ENCODE measurements around the gene ETNPPL.

ETNPPL gene

DNA sequence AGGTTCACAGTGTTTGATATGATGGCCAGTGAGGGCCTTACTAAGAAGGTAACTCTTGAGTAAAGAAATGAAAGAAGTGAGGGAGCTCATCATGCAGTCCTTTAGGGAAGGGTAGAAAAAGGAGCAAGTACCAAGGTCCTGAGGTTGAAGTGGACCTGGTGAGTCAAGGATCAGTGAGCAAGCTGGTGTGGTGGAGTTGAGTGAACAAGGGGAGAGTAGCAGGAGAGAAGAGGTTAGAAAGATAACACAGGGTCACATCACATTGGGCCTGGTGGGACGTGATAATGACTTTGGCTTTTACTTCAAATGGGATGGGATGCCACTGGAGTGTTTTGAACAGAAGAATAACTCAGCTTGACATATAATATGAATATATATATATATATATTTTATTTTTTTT, 67.8 kb downstream of the ETNPPL start:
- H3K9me3 ChIP-seq (ENCODE audit: low read length) = no peaks in the 10 kb centered on the region
- H3K27ac ChIP-seq (ENCODE audit: low read depth, low read length) = no peak overlapping the region
- H3K9ac ChIP-seq (ENCODE audit: low read length) = no peak overlapping the region
- no peaks in the 10 kb centered on the region for H3K36me3 ChIP-seq (ENCODE audit: insufficient read depth, low read length)
- no peaks in the 10 kb centered on the region for H3K4me1 ChIP-seq (ENCODE audit: insufficient read depth, low read length)
- H3K4me3 ChIP-seq (ENCODE audit: low read depth in 1 of 2, low read length in 2 of 2) = no peak overlapping the region
- no peaks in the 10 kb centered on the region for H3K27me3 ChIP-seq (ENCODE audit: control insufficient read depth in 1 of 2, insufficient read depth in 2 of 2, low read length in 2 of 2)

DNA sequence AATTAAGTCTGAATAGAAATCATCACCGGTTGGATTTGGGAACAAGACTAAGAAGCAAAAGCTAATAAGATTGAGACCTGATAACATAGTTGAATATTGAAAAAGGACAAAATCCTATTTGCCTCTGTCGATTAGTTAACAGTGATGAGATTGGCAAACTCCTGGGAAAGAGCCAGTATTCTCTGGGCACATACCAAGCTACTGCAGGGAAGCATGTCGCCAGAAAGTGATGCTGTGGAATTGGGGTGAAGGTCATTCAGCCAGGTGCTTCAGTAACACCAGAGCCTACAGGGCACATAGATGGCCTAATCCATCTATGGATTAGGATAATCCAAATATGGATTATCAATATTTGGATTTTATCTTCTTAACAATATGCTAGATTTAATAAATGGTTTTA, 68.4 kb downstream of the ETNPPL start:
- no peaks in the 10 kb centered on the region for H3K27me3 ChIP-seq (ENCODE audit: control insufficient read depth in 1 of 2, insufficient read depth in 2 of 2, low read length in 2 of 2)
- no peaks in the 10 kb centered on the region for H3K4me1 ChIP-seq (ENCODE audit: insufficient read depth, low read length)
- no peaks in the 10 kb centered on the region for H3K36me3 ChIP-seq (ENCODE audit: insufficient read depth, low read length)
- no peak overlapping the region for H3K4me3 ChIP-seq (ENCODE audit: low read depth in 1 of 2, low read length in 2 of 2)
- no peak overlapping the region for H3K9ac ChIP-seq (ENCODE audit: low read length)
- no peak overlapping the region for H3K27ac ChIP-seq (ENCODE audit: low read depth, low read length)
- no peaks in the 10 kb centered on the region for H3K9me3 ChIP-seq (ENCODE audit: low read length)

DNA sequence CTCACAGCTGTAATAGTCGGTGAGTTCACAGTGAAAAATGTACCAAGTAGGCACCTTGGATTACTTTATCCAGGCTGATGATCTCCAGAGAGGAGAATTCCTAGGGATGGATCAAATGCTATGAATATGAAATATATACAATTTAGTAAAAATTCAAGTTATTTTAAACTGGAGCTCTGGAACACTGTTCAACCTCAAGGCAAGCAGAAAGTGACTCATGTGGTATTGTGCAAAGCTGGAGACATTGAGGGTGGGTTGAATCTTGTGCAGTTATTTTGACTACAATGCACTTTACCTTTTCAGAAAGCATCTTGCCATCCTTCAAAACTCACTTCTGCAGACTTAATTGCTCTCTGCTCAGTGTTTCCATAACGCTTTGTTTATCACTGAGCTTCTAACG, 69.0 kb downstream of the ETNPPL start:
- Histone ChIP-seq H3K36me3 (ENCODE audit: insufficient read depth, low read length) (no peaks in the 10 kb centered on the region), H3K27ac (ENCODE audit: low read depth, low read length) (no peak overlapping the region), H3K9me3 (ENCODE audit: low read length) (no peaks in the 10 kb centered on the region), H3K4me3 (ENCODE audit: low read depth in 1 of 2, low read length in 2 of 2) (no peak overlapping the region), H3K4me1 (ENCODE audit: insufficient read depth, low read length) (no peaks in the 10 kb centered on the region), H3K9ac (ENCODE audit: low read length) (no peak overlapping the region), H3K27me3 (ENCODE audit: control insufficient read depth in 1 of 2, insufficient read depth in 2 of 2, low read length in 2 of 2) (no peaks in the 10 kb centered on the region)

DNA sequence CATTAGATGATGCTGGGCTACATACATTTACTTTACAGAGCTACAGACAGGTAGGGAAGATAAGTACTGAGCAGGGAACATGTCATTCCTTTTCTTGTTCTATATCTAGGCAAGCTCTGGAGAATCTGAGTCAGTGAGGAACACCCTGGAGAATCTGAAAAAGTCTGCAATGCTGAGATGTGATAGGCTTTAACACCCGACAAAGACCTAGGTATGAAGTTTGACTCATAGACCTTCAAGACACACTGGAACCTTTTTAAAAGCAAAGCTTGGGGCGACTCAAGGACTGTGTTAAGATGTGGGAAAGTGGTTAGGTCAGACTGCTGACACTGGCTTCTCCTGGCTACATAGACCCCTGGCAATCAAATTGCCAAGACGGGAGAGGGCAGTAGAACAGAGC, 69.6 kb downstream of the ETNPPL start:
- no peaks in the 10 kb centered on the region for H3K9me3 ChIP-seq (ENCODE audit: low read length)
- no peaks in the 10 kb centered on the region for H3K4me1 ChIP-seq (ENCODE audit: insufficient read depth, low read length)
- H3K9ac ChIP-seq (ENCODE audit: low read length) = no peak overlapping the region
- H3K27ac ChIP-seq (ENCODE audit: low read depth, low read length) = no peak overlapping the region
- no peak overlapping the region for H3K4me3 ChIP-seq (ENCODE audit: low read depth in 1 of 2, low read length in 2 of 2)
- no peaks in the 10 kb centered on the region for H3K36me3 ChIP-seq (ENCODE audit: insufficient read depth, low read length)
- H3K27me3 ChIP-seq (ENCODE audit: control insufficient read depth in 1 of 2, insufficient read depth in 2 of 2, low read length in 2 of 2) = no peaks in the 10 kb centered on the region
